SU-DHL-6 (cell line): ENCODE results near the gene GTF3C1.
A peak's percentile ranks its signal among the peaks of the same experiment; 100 is the strongest.

ENCODE experiments used
- CTCF ChIP-seq: fragments of 200-600 bp; sonication (generic); IDR thresholded peaks from one replicate; pipeline ENCODE4 v1.5.1; 2017; ENCODE audit warnings: antibody characterized with exemption, mild to moderate bottlenecking, low read length, moderate library complexity; ENCODE audit not compliant: insufficient read depth, poor library complexity, severe bottlenecking
- EZH2phosphoT487 ChIP-seq: fragments of 200-600 bp; sonication (generic), shearing (Covaris generic); conservative IDR thresholded peaks from 2 replicates; pipeline ENCODE4 v1.6.1; 2018; ENCODE audit warnings: mild to moderate bottlenecking, antibody characterized with exemption, low read length, moderate library complexity, mixed read lengths

GRCh38 chr16:27428026-27428785, 121.5 kb downstream of the GTF3C1 start:
- TF ChIP-seq CTCF (peak; percentile 37), EZH2phosphoT487 (no peak)
